Measurements from ENCODE around the gene TEKT1. TPM values are rescaled to one million over a fixed set of nuclear protein-coding genes. Genes with fewer than 3 reads are reported as not detected.
A peak's percentile ranks its signal among the peaks of the same experiment; 100 is the strongest.
"Not testable (repeated sequence)": the region's sequence is repeated elsewhere in the genome, so short reads cannot be mapped to it uniquely, and the experiment has no call there.

The TEKT1 gene
- total and polyA plus RNA-seq, 3 experiments from 2014 or later = not detected

DNA sequence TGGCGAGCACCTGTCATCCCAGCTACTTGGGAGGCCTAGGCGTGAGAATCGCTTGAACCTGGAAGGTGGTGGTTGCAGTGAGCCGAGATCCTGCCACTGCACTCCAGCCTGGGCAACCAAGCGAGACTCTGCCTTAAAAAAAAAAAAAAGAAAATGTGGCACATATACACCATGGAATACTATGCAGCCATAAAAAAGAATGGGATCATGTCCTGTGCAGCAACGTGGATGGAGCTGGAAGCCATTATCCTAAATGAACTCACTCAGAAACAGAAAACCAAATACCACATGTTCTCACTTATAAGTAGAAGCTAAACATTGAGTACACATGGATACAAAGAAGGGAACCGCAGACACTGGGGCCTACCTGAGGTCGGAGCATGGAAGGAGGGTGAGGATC lies 56.6 kb downstream of the TEKT1 start:
- H3K4me1 ChIP-seq (ENCODE audit: insufficient read depth, low read length); H3K27ac ChIP-seq (ENCODE audit: low read depth, low read length); DNase-seq; H3K4me3 ChIP-seq (ENCODE audit: low read length); H3K4me1 Mint-ChIP-seq; CTCF ChIA-PET; H3K27me3 ChIP-seq (ENCODE audit: insufficient read depth, low read length, poor library complexity, severe bottlenecking); H3K4me3 Mint-ChIP-seq; POLR2A ChIA-PET; H3K27ac Mint-ChIP-seq: not testable (repeated sequence)
- H3K9me3 Mint-ChIP-seq = peaks cover 15 to 69% (median 55%) of the 10 kb centered on the region in 5 donors
- peaks cover 11 to 40% of the 10 kb centered on the region in 2 donors for H3K27me3 Mint-ChIP-seq
- Histone ChIP-seq H3K36me3 (ENCODE audit: insufficient read depth, low read length) (peaks cover 37% of the 10 kb centered on the region), H3K9me3 (ENCODE audit: low read length) (peaks cover 12% of the 10 kb centered on the region)
- peaks cover 30 to 60% (median 47%) of the 10 kb centered on the region in 3 donors for H3K36me3 Mint-ChIP-seq

DNA sequence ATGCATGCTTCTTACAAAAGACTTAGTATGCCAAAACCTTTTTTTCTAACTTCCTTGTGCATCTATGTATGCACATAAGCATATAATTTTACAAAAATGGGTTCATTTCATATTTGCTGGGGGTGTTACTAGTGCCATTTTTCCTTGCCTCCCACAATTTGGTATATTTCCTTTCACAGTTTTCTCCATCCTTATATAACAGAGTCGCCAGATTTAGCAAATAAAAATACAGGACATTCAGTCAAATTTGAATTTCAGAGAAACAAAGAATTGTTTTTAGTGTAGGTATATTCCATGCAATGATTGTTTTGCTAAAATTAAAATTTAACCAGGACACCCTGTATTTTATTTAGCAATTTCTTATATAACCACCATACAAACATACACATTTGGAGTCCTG lies 59.5 kb downstream of the TEKT1 start:
- H3K9me3 Mint-ChIP-seq = peaks cover 42 to 81% (median 78%) of the 10 kb centered on the region in 5 donors
- CTCF ChIA-PET = no interaction called here

DNA sequence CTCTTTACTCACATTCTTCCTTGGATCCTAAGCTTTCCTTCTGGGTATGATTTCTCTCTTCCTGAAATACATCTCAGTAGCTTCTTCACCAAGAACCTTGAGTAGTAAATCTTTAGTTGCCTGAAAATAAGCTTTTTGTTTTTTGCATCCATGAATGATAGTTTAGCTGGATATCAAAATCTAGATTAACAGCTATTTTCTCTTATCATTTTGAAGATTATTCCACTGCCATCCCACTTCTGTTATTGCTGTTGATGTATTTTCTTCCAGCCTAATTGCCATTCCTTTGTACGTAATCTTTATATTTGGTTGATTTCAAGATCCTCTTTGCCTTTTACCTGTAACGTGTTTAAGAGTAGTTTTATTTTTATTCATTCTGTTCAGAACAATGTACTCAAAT lies 63.1 kb downstream of the TEKT1 start:
- H3K27ac ChIP-seq (ENCODE audit: low read depth, low read length) = no peak overlapping the region
- H3K27ac Mint-ChIP-seq = no peak overlapping the region
- no peaks in the 10 kb centered on the region for H3K27me3 ChIP-seq (ENCODE audit: insufficient read depth, low read length, poor library complexity, severe bottlenecking)
- DNase-seq = no peak
- no peak overlapping the region for H3K4me3 ChIP-seq (ENCODE audit: low read length)
- peaks cover 0 to 8% (median 0%) of the 10 kb centered on the region in 3 donors for H3K4me1 Mint-ChIP-seq
- H3K36me3 ChIP-seq (ENCODE audit: insufficient read depth, low read length) = peaks cover 80% of the 10 kb centered on the region
- POLR2A ChIA-PET = no interaction called here
- H3K36me3 Mint-ChIP-seq = peaks cover 82 to 95% (median 94%) of the 10 kb centered on the region in 3 donors
- H3K9me3 ChIP-seq (ENCODE audit: low read length) = peaks cover 13% of the 10 kb centered on the region
- no peak overlapping the region for H3K4me3 Mint-ChIP-seq
- no peaks in the 10 kb centered on the region for H3K4me1 ChIP-seq (ENCODE audit: insufficient read depth, low read length)
- peaks cover 43 to 67% (median 60%) of the 10 kb centered on the region in 5 donors for H3K9me3 Mint-ChIP-seq
- CTCF ChIA-PET = interaction anchor here (1.2 kb wide), 1 partner anchor 38 kb away, joined by 3 read pairs; no protein-coding TSS in a partner anchor
- H3K27me3 Mint-ChIP-seq = peaks cover 0 to 8% of the 10 kb centered on the region in 2 donors

More for the DNA sequence above, 59.5 kb downstream of the TEKT1 start:
- peaks cover 62% of the 10 kb centered on the region for H3K36me3 ChIP-seq (ENCODE audit: insufficient read depth, low read length)
- H3K4me1 ChIP-seq (ENCODE audit: insufficient read depth, low read length) = no peaks in the 10 kb centered on the region
- H3K9me3 ChIP-seq (ENCODE audit: low read length) = peaks cover 22% of the 10 kb centered on the region
- peaks cover 10 to 16% of the 10 kb centered on the region in 2 donors for H3K27me3 Mint-ChIP-seq
- POLR2A ChIA-PET = no interaction called here
- no peak overlapping the region for H3K27ac ChIP-seq (ENCODE audit: low read depth, low read length)
- DNase-seq = no peak
- H3K4me3 ChIP-seq (ENCODE audit: low read length) = no peak overlapping the region
- H3K4me3 Mint-ChIP-seq = no peak overlapping the region
- H3K27ac Mint-ChIP-seq = no peak overlapping the region
- H3K27me3 ChIP-seq (ENCODE audit: insufficient read depth, low read length, poor library complexity, severe bottlenecking) = no peaks in the 10 kb centered on the region
- H3K36me3 Mint-ChIP-seq = peaks cover 55 to 79% (median 74%) of the 10 kb centered on the region in 3 donors
- peaks cover 3 to 5% (median 4%) of the 10 kb centered on the region in 3 donors for H3K4me1 Mint-ChIP-seq

DNA sequence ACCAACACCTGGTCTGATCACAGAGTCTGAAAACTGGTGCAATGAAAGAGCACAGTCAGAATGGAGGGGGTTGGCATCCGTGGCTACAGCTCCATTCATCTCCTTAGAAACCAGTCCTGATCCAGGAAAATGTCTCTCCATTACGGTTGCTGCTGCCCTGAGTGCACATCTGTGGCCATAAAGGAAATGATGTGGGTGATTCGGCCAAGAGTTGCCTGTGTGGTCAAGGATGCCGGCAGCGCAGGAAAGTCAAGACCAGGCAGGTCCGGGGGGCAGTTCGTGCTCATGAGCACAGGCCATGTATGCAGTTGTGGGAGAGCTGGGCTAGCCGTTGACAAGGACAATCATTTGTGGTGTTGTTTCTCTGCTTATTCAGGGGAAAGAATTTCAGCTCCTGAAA lies 69.8 kb downstream of the TEKT1 start:
- H3K9me3 ChIP-seq (ENCODE audit: low read length) = no peaks in the 10 kb centered on the region
- peaks cover 17 to 24% (median 21%) of the 10 kb centered on the region in 3 donors for H3K4me1 Mint-ChIP-seq
- peak overlapping the region in 1 of 8 donors; percentile 68 for H3K27ac Mint-ChIP-seq
- H3K36me3 Mint-ChIP-seq = peaks cover 52 to 92% (median 66%) of the 10 kb centered on the region in 3 donors
- POLR2A ChIA-PET = no interaction called here
- CTCF ChIA-PET = no interaction called here
- no peak overlapping the region for H3K4me3 ChIP-seq (ENCODE audit: low read length)
- H3K36me3 ChIP-seq (ENCODE audit: insufficient read depth, low read length) = peaks cover 50% of the 10 kb centered on the region
- peaks cover 20% of the 10 kb centered on the region for H3K4me1 ChIP-seq (ENCODE audit: insufficient read depth, low read length)
- H3K9me3 Mint-ChIP-seq = peaks cover 5 to 13% (median 12%) of the 10 kb centered on the region in 5 donors
- H3K27me3 Mint-ChIP-seq = peaks cover 0 to 4% of the 10 kb centered on the region in 2 donors
- H3K27ac ChIP-seq (ENCODE audit: low read depth, low read length) = no peak overlapping the region
- no peaks in the 10 kb centered on the region for H3K27me3 ChIP-seq (ENCODE audit: insufficient read depth, low read length, poor library complexity, severe bottlenecking)
- DNase-seq = no peak
- peak overlapping the region in 1 of 7 donors; percentile 30 for H3K4me3 Mint-ChIP-seq

DNA sequence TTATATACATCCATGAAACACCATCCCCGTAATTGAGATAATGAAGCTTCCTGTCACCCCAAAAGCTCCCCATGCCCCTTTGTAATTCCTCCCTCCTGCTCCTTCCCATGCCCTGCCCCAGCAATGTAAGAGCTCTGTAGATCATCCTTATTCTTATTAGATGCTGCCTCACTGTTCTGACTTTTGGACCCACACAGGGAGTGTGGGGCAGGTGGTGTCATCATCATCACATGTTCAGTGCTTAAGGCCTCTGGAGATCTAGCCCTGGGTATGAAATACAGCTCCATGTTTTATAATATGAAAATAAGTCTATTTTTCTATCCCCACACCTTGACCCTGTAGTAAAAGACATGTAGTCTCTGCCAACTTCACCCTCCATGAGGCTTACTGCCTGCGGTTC lies 73.8 kb downstream of the TEKT1 start:
- POLR2A ChIA-PET = no interaction called here
- H3K36me3 ChIP-seq (ENCODE audit: insufficient read depth, low read length) = peaks cover 30% of the 10 kb centered on the region
- peak overlapping the region in 7 of 8 donors; percentile 29 to 89 (median 80) for H3K27ac Mint-ChIP-seq
- H3K4me1 Mint-ChIP-seq = peaks cover 47 to 55% (median 50%) of the 10 kb centered on the region in 3 donors
- H3K27me3 Mint-ChIP-seq = peaks cover 0 to 1% of the 10 kb centered on the region in 2 donors
- no peak overlapping the region for H3K27ac ChIP-seq (ENCODE audit: low read depth, low read length)
- H3K4me3 Mint-ChIP-seq = peak overlapping the region; percentile 54 to 95 (median 70)
- H3K9me3 ChIP-seq (ENCODE audit: low read length) = no peaks in the 10 kb centered on the region
- H3K9me3 Mint-ChIP-seq = no peaks in the 10 kb centered on the region
- CTCF ChIA-PET = no interaction called here
- no peak for DNase-seq
- peaks cover 20 to 58% (median 36%) of the 10 kb centered on the region in 3 donors for H3K36me3 Mint-ChIP-seq
- peaks cover 40% of the 10 kb centered on the region for H3K4me1 ChIP-seq (ENCODE audit: insufficient read depth, low read length)
- no peaks in the 10 kb centered on the region for H3K27me3 ChIP-seq (ENCODE audit: insufficient read depth, low read length, poor library complexity, severe bottlenecking)
- peak overlapping the region; percentile 24 for H3K4me3 ChIP-seq (ENCODE audit: low read length)

DNA sequence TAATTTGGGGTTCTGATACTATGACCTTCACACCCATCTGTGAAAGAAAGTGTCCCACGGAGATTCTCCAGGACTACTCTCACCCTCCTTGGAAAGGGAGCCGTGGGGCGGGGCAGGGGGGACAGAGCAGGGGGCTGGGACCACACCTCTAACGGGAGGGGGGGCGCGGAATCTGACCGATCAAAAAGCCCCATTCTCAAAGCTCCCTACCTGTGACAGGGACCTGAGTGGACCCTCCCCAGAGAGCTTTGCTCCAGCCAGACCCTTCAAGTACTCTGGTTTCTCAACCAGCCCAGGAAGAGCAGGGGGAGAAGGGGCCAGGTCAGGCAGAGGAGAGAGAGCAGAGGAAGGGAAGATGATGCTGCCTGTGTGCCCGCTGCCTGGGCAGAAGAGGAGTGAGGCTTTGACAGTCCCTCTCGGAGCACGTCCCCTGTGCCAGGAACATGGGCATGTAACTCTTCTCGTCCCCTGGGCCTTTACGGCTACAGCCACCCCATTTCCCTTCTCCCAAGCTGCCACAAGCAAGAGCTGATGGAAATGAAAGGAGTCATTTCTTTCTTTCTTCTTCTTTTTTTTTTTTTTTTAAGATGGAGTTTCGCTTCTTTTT lies 75.0 kb downstream of the TEKT1 start:
- peaks cover 42% of the 10 kb centered on the region for H3K4me1 ChIP-seq (ENCODE audit: insufficient read depth, low read length)
- H3K27me3 ChIP-seq (ENCODE audit: insufficient read depth, low read length, poor library complexity, severe bottlenecking) = no peaks in the 10 kb centered on the region
- H3K4me3 Mint-ChIP-seq = peak overlapping the region; percentile 95 to 100 (median 98)
- H3K4me3 ChIP-seq (ENCODE audit: low read length) = peak overlapping the region; percentile 90
- peaks cover 0 to 1% of the 10 kb centered on the region in 2 donors for H3K27me3 Mint-ChIP-seq
- peak overlapping the region; percentile 68 to 99 (median 95) for H3K27ac Mint-ChIP-seq
- H3K27ac ChIP-seq (ENCODE audit: low read depth, low read length) = peak overlapping the region; percentile 60
- ChIA-PET POLR2A (no interaction called here), CTCF (no interaction called here)
- peaks cover 23% of the 10 kb centered on the region for H3K36me3 ChIP-seq (ENCODE audit: insufficient read depth, low read length)
- no peaks in the 10 kb centered on the region for H3K9me3 Mint-ChIP-seq
- peaks cover 14 to 46% (median 26%) of the 10 kb centered on the region in 3 donors for H3K36me3 Mint-ChIP-seq
- peaks cover 53 to 64% (median 60%) of the 10 kb centered on the region in 3 donors for H3K4me1 Mint-ChIP-seq
- H3K9me3 ChIP-seq (ENCODE audit: low read length) = no peaks in the 10 kb centered on the region
- no peak for DNase-seq

DNA sequence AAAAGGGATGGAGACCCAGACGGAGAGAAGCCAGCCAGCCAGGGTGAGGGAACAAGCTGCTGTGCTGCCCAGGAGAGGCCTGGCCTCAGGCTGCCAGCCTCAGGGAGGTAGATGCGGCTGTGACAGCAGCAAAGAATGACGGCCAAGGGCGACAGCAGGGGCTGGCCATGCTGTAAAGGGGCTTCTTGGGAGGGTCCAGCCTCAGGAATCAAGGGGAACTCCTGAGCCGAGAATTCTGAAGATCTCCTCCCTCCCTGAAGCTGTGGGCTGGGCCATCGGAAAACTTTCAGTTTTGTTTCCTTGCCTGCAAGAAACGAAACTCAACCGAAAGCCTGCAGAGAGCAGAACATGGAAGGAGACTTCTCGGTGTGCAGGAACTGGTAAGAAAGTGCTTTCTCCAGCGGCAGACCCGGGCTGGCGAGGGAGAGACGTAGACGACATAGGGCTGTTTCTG lies 75.8 kb downstream of the TEKT1 start, which contains the start of gene XAF1:
Gene XAF1 (plus strand): TSS at position 316 of the 454 bp plus-strand sequence. CDS start 33 bp downstream, at position 349.
- POLR2A ChIA-PET = interaction anchor here (0.6 kb wide), 1 partner anchor 107 kb away, joined by 3 read pairs; no protein-coding TSS in a partner anchor
- Mint-ChIP-seq H3K4me1 (peaks cover 52 to 64% (median 60%) of the 10 kb centered on the region in 3 donors), H3K27me3 (peaks cover 0 to 1% of the 10 kb centered on the region in 2 donors)

DNA sequence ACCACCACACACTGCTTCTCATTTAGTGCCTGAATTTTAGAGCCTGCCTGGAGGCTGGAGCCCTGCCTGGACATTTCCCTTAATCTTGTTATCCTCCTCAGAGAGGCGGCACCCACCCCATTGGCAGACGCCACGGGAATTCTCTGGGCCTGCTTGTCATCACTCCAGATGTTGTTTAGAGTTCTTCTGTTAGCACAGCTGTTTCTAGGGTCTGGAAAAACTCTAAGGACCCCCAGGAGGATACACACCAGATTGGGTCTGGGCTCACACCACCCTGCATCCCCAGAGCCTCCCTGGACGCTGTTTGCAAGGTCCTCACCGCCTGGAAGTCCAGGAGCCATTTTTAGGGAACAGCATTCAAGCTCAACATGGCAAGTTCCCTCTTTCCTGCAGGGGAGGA lies 76.2 kb downstream of the TEKT1 start:
- ChIA-PET POLR2A (no interaction called here), CTCF (no interaction called here)
- Mint-ChIP-seq H3K4me1 (peaks cover 52 to 64% (median 60%) of the 10 kb centered on the region in 3 donors), H3K9me3 (no peaks in the 10 kb centered on the region), H3K27ac (peak overlapping the region; percentile 68 to 98 (median 95)), H3K27me3 (peaks cover 0 to 1% of the 10 kb centered on the region in 2 donors), H3K4me3 (peak overlapping the region; percentile 95 to 100 (median 98)), H3K36me3 (peaks cover 11 to 34% (median 21%) of the 10 kb centered on the region in 3 donors)
- no peaks in the 10 kb centered on the region for H3K27me3 ChIP-seq (ENCODE audit: insufficient read depth, low read length, poor library complexity, severe bottlenecking)
- peaks cover 16% of the 10 kb centered on the region for H3K36me3 ChIP-seq (ENCODE audit: insufficient read depth, low read length)
- no peaks in the 10 kb centered on the region for H3K9me3 ChIP-seq (ENCODE audit: low read length)
- DNase-seq = no peak
- H3K27ac ChIP-seq (ENCODE audit: low read depth, low read length) = peak overlapping the region; percentile 60
- H3K4me1 ChIP-seq (ENCODE audit: insufficient read depth, low read length) = peaks cover 42% of the 10 kb centered on the region
- H3K4me3 ChIP-seq (ENCODE audit: low read length) = peak overlapping the region; percentile 90

More for the DNA sequence above, 75.8 kb downstream of the TEKT1 start, which contains the start of gene XAF1:
- Mint-ChIP-seq H3K9me3 (no peaks in the 10 kb centered on the region), H3K27ac (peak within 1 kb of the TSS; percentile 68 to 99 (median 95)), H3K4me3 (peak within 1 kb of the TSS; percentile 95 to 100 (median 98)), H3K36me3 (peaks cover 14 to 38% (median 25%) of the 10 kb centered on the region in 3 donors)
- H3K9me3 ChIP-seq (ENCODE audit: low read length) = no peaks in the 10 kb centered on the region
- peak within 1 kb of the TSS; percentile 60 for H3K27ac ChIP-seq (ENCODE audit: low read depth, low read length)
- peak; percentile 24 to 71 (median 51) for DNase-seq
- H3K36me3 ChIP-seq (ENCODE audit: insufficient read depth, low read length) = peaks cover 19% of the 10 kb centered on the region
- peaks cover 42% of the 10 kb centered on the region for H3K4me1 ChIP-seq (ENCODE audit: insufficient read depth, low read length)
- peak within 1 kb of the TSS; percentile 90 for H3K4me3 ChIP-seq (ENCODE audit: low read length)
- H3K27me3 ChIP-seq (ENCODE audit: insufficient read depth, low read length, poor library complexity, severe bottlenecking) = no peaks in the 10 kb centered on the region
- CTCF ChIA-PET = no interaction called here

Data from CD8-positive, alpha-beta memory T cell (primary cell).